GM10248 (cell line): ENCODE measurements around the gene ZDHHC3.

Source experiments
- CTCF ChIA-PET: fragments of 300-600 bp; sonication (Branson Sonifier 250); formaldehyde crosslinking; extraction: SDS; loops from one replicate; lab custom pipeline; 2021; ENCODE audit warnings: antibody characterized with exemption; lab: Yijun Ruan, JAX
- POLR2A ChIA-PET: fragments of 350-650 bp; sonication (Branson Sonifier 250); formaldehyde crosslinking; extraction: SDS; loops from one replicate; lab custom pipeline; 2020; ENCODE audit warnings: antibody characterized with exemption; lab: Yijun Ruan, JAX
- DNase-seq: peaks from one replicate; pipeline ENCODE4 v3.0.0; 2012; ENCODE audit errors: extremely low spot score
- CTCF ChIP-seq: IDR thresholded peaks from 2 replicates; pipeline ENCODE4 v1.5.1; 2012; ENCODE audit warnings: mild to moderate bottlenecking, low read depth; ENCODE audit errors: extremely low read depth, missing control alignments, control extremely low read depth

The ZDHHC3 gene

GRCh38 chr3:44976002-44976815 is at the start of gene ZDHHC3, which contains the start of gene EXOSC7:
TSS of gene ZDHHC3 (minus strand) at chr3:44976174. CDS start at chr3:44959436, 16,738 bp downstream.
TSS of gene EXOSC7 (plus strand) at chr3:44976244. CDS start at chr3:44976278, 34 bp downstream.
- TF ChIP-seq CTCF: no peak
- ChIA-PET POLR2A (interaction anchor here (0.6 to 0.9 kb wide), 3 partner anchors 20 to 1337 kb away, joined by 3 to 8 read pairs (median 3); no protein-coding TSS in a partner anchor), CTCF (interaction anchor here (0.7 to 4.0 kb wide), 7 partner anchors 9 to 443 kb away, joined by 3 to 16 read pairs (median 4); no protein-coding TSS in a partner anchor)
- peak; percentile 96 for DNase-seq

- ChIA-PET CTCF (no interaction called here), POLR2A (no interaction called here)
- no peak for TF ChIP-seq CTCF
- no peak for DNase-seq
Measured at GRCh38 chr3:45024542-45025255, 48.7 kb upstream of the ZDHHC3 start.

- ChIA-PET CTCF (no interaction called here), POLR2A (no interaction called here)
- no peak for DNase-seq
- TF ChIP-seq CTCF: no peak
Measured at GRCh38 chr3:45023675-45024074, 47.7 kb upstream of the ZDHHC3 start.

- no peak for DNase-seq
- ChIA-PET CTCF (no interaction called here), POLR2A (no interaction called here)
- no peak for TF ChIP-seq CTCF
Measured at GRCh38 chr3:45021524-45022297, 45.7 kb upstream of the ZDHHC3 start.

- no peak for TF ChIP-seq CTCF
- CTCF ChIA-PET: interaction anchor here (0.7 to 1.2 kb wide), 2 partner anchors 15 to 18 kb away, joined by 3 to 4 read pairs; no protein-coding TSS in a partner anchor
- DNase-seq: no peak
- POLR2A ChIA-PET: no interaction called here
Measured at GRCh38 chr3:45020534-45020933, 44.6 kb upstream of the ZDHHC3 start.

GRCh38 chr3:45017821-45018220 is 41.8 kb upstream of the ZDHHC3 start:
- no peak for DNase-seq
- CTCF ChIA-PET: interaction anchor here (1.0 to 2.0 kb wide), 4 partner anchors 11 to 25 kb away, joined by 3 to 9 read pairs (median 3); no protein-coding TSS in a partner anchor
- POLR2A ChIA-PET: no interaction called here
- no peak for TF ChIP-seq CTCF
